Central memory CD8-positive, alpha-beta T cell (primary cell): Measurements from ENCODE around the gene MUC21.

Experiments used
- ATAC-seq: fragments of 150-1000 bp; cut with Tn5 transposase; replicated peaks from 2 replicates; pipeline ENCODE4 v1.10.0; 2022; ENCODE audit warnings: mild to moderate bottlenecking, moderate FRiP score, moderate number of reproducible peaks; ENCODE audit not compliant: poor library complexity, severe bottlenecking; ENCODE audit errors: extremely low read depth
- DNase-seq, 2 donors: peaks; one replicate each; pipeline ENCODE4 v3.0.0; 2021; ENCODE audit warnings: low spot score in 2 of 2
- H3K27ac Mint-ChIP-seq: one replicate; pipeline ENCODE4 v1.8.0; 2022; ENCODE audit warnings: low read depth, mild to moderate bottlenecking, moderate library complexity, mixed read lengths
- H3K27me3 Mint-ChIP-seq: one replicate; pipeline ENCODE4 v1.8.0; 2022; ENCODE audit warnings: mixed read lengths
- H3K36me3 Mint-ChIP-seq: one replicate; pipeline ENCODE4 v1.8.0; 2022; ENCODE audit warnings: mild to moderate bottlenecking, moderate library complexity, mixed read lengths; ENCODE audit not compliant: insufficient read depth
- H3K4me1 Mint-ChIP-seq: one replicate; pipeline ENCODE4 v1.8.0; 2022; ENCODE audit warnings: mixed read lengths
- H3K4me3 Mint-ChIP-seq: one replicate; pipeline ENCODE4 v1.8.0; 2022; ENCODE audit warnings: mild to moderate bottlenecking, moderate library complexity, mixed read lengths
- H3K9me3 Mint-ChIP-seq: one replicate; pipeline ENCODE4 v1.8.0; 2022; ENCODE audit warnings: mixed read lengths

The MUC21 gene

DNA sequence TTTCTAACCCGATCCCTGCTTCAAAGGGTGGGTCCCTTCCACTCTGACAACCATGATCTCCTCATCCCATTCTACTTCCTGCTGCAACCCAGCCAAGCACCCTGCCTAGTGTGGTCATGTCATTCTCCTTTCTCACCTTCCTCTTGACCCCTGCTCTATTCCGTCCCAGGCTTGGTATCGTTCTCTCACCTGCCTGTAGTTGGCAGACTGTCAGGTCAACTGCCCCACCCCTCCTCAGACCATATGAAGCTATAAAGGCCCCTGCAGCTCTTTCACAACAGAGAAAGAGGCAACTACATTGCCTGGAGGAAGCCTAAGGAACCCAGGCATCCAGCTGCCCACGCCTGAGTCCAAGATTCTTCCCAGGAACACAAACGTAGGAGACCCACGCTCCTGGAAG, at the start of gene MUC21:
MUC21 (plus strand) TSS at position 280 of the 400 bp plus-strand sequence. CDS start 241 bp downstream, outside the sequence.
- H3K9me3 Mint-ChIP-seq = no peaks in the 10 kb centered on the region
- DNase-seq = no peak

DNA sequence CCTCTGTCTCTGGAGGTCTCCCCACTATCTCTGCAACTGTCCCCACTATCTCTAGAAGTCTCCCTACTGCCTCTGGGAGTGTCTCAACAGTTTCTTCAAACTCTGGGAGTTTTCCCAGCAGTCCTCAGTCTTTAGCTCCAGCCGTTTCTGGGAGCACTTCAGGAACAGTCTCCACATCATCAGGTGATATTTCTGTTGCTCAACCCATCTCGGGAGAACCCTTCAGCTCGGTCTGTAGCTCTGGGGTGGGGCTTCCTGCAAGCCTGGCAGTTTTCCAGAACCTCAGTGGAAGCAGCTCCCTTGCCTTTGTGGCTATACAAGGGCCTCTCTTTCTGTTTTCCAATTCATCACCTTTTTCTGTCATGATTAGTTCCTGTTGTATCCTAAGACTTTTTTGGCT, 48.5 kb upstream of the MUC21 start:
- peaks cover 7% of the 10 kb centered on the region for H3K4me1 Mint-ChIP-seq
- H3K36me3 Mint-ChIP-seq = no peaks in the 10 kb centered on the region
- no peaks in the 10 kb centered on the region for H3K9me3 Mint-ChIP-seq
- H3K4me3 Mint-ChIP-seq = no peak overlapping the region
- DNase-seq = no peak
- H3K27ac Mint-ChIP-seq = no peak overlapping the region
- peaks cover 41% of the 10 kb centered on the region for H3K27me3 Mint-ChIP-seq
- ATAC-seq = no peak

More for the DNA sequence above, at the start of gene MUC21:
- no peak for ATAC-seq
- Mint-ChIP-seq H3K4me3 (no peak within 1 kb of the TSS), H3K27me3 (peaks cover 61% of the 10 kb centered on the region), H3K27ac (no peak within 1 kb of the TSS), H3K36me3 (no peaks in the 10 kb centered on the region), H3K4me1 (peaks cover 5% of the 10 kb centered on the region)

DNA sequence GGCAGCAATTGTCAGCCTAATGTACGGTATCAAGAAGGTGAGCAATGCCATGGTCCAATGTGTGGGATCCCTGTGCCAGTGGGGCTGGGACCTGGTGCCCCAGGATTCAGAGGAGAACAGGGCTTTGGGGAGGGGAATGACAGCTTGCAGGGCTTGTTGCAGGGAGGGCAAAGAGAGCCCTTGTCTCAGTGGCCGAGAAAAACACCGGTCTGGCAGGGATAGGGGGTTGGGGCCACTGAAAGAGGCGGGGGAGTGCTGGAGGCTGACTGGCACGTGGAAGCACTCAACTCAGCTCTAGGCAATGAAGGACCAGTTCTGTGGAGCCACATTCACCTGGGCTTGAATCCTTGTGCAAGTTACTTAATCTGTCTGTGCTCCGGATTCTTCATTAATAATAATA, 46.3 kb upstream of the MUC21 start:
- peaks cover 63% of the 10 kb centered on the region for H3K27me3 Mint-ChIP-seq
- H3K4me1 Mint-ChIP-seq = peaks cover 7% of the 10 kb centered on the region
- no peak overlapping the region for H3K27ac Mint-ChIP-seq
- H3K4me3 Mint-ChIP-seq = no peak overlapping the region
- DNase-seq (no peak), ATAC-seq (no peak)
- no peaks in the 10 kb centered on the region for H3K9me3 Mint-ChIP-seq
- H3K36me3 Mint-ChIP-seq = no peaks in the 10 kb centered on the region

DNA sequence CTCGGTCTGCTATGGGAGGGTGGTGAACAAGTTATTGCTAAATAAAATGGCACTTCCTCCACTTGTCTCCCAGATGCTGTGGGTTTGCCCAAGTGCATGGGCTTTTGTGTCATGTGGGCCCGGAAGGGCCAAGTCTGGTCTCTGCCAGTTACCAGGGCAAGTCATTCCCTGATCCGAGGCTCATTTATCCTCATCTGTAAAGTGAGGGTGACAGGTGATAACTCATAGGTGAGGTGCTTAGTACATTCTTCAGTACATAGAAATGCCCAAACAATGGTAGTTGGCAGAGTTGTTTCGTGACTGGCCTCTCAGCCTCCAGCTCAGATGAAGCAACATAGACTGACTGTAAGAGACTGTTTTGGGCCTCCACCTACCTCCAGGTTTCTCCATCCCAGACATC, 44.8 kb upstream of the MUC21 start:
- H3K27me3 Mint-ChIP-seq = peaks cover 78% of the 10 kb centered on the region
- no peak for ATAC-seq
- H3K4me1 Mint-ChIP-seq = peaks cover 7% of the 10 kb centered on the region
- H3K4me3 Mint-ChIP-seq = no peak overlapping the region
- no peak overlapping the region for H3K27ac Mint-ChIP-seq
- no peak for DNase-seq
- no peaks in the 10 kb centered on the region for H3K9me3 Mint-ChIP-seq
- H3K36me3 Mint-ChIP-seq = no peaks in the 10 kb centered on the region

DNA sequence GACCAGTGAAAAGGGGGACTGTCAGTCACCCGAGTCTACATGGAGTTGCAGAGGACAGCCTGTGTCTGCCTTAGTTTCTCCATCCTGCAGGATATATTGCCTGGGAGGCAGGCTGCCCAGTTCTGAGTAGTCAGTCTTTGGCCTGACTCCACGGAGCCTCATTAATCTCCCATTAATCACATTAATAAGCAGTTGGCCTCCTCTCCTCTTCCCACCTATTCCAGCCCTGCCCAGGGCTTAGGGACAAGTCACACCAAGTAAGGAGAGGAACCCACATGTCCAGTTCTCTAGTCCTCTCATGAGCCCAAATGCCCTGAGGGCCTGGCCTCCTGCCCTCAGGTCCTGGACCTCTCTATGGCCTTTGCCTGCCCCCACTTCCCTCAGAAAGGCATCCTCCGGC, 44.0 kb upstream of the MUC21 start:
- DNase-seq (no peak), ATAC-seq (no peak)
- H3K9me3 Mint-ChIP-seq = no peaks in the 10 kb centered on the region
- H3K4me3 Mint-ChIP-seq = no peak overlapping the region
- H3K36me3 Mint-ChIP-seq = no peaks in the 10 kb centered on the region
- H3K4me1 Mint-ChIP-seq = peaks cover 7% of the 10 kb centered on the region
- peaks cover 85% of the 10 kb centered on the region for H3K27me3 Mint-ChIP-seq
- no peak overlapping the region for H3K27ac Mint-ChIP-seq

DNA sequence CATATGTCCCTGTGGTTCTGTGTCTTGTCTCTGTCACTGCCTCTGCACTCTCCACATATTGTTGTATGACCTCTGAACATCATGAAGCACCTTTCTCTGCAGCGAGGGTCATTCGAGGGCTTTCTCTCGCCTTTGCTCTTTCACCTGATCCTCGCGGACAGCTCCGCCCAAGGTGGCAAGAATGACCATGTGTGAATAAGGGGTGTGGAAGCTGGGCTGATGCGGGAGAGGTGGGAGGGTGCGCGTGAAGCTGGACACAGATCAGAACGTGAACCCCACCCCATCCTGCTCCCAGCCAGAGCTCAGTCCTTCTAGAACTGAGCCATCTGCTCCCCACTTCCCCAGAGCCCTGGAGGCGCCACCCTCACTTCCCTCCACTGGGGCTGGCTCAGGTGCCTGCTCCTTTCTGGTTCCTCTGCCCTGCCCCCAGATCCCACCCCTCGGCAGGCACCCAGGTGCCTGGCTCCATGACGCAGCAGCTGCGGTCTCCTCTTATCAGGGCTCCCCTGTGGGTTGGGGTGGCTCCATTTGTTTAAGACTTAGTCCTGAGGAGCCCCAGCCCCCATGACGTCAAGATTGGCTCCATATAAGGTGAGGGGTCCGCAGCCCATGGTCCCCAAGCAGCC, 43.0 kb upstream of the MUC21 start, which contains the start of gene MUCL3:
MUCL3 (plus strand) TSS at position 613 of the 626 bp plus-strand sequence. CDS start 27 bp downstream, outside the sequence.
- ATAC-seq (no peak), DNase-seq (no peak)
- Mint-ChIP-seq H3K27me3 (peaks cover 86% of the 10 kb centered on the region), H3K4me1 (peaks cover under 1% of the 10 kb centered on the region), H3K27ac (no peak within 1 kb of the TSS), H3K36me3 (no peaks in the 10 kb centered on the region), H3K9me3 (no peaks in the 10 kb centered on the region), H3K4me3 (no peak within 1 kb of the TSS)

DNA sequence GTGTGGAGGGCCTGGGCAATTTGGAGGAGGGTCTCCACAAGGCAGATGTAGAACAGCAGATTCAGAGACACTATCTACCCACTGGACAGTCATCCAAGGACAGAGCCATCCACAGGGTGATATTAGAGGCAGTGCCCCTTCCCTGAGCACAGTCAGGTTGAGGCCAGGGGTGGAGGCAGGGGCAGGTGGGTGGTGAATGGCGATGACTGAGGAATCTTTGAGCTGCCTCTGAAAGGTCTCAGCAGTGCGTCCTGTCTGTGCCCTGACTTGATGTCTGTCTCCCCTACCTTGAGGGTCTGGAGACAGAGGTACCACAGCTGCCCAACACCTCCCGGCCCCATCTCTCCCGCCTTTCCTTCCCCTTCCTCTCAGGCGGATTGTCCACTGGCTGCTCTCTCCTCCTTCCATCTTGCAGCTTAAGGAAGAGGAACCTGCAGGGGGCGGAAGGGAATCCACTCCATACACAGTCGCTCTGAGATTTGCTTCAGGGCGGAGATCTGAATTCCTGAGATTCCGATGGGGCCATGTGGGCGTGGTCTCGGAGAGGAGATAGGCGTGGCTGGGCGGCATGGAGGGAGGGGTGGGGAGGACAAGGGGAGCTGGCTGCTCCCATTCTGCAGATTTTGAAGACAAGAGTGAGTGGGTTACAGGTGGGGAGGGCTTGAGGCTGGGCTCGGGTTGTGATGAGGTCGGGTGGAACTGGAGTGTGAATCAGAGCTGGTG, 41.0 kb upstream of the MUC21 start:
- Mint-ChIP-seq H3K4me3 (no peak overlapping the region), H3K36me3 (no peaks in the 10 kb centered on the region), H3K27me3 (peaks cover 87% of the 10 kb centered on the region), H3K27ac (no peak overlapping the region), H3K4me1 (no peaks in the 10 kb centered on the region), H3K9me3 (no peaks in the 10 kb centered on the region)
- ATAC-seq (no peak), DNase-seq (no peak)

DNA sequence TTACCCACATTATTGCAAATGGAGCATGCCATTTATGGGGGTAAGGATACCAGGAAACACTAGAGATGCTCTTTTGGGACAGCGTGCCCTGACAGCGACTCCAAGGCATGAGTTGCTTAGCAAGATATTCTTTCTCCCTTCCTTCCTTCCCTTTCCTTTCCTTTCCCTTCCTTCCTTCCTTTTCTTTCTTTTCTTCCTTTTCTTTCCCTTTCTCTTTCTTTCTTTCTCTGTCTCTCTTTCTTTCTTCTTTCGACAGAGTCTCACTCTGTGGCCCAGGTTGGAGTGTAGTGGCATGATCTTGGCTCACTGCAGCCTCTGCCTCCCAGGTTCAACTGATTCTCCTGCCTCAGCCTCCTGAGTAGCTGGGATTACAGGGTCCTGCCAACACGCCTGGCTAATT, 39.5 kb upstream of the MUC21 start:
- Mint-ChIP-seq H3K4me1 (no peaks in the 10 kb centered on the region), H3K27ac (no peak overlapping the region), H3K27me3 (peaks cover 90% of the 10 kb centered on the region), H3K36me3 (peaks cover 2% of the 10 kb centered on the region), H3K4me3 (no peak overlapping the region), H3K9me3 (no peaks in the 10 kb centered on the region)
- no peak for ATAC-seq
- DNase-seq = no peak

DNA sequence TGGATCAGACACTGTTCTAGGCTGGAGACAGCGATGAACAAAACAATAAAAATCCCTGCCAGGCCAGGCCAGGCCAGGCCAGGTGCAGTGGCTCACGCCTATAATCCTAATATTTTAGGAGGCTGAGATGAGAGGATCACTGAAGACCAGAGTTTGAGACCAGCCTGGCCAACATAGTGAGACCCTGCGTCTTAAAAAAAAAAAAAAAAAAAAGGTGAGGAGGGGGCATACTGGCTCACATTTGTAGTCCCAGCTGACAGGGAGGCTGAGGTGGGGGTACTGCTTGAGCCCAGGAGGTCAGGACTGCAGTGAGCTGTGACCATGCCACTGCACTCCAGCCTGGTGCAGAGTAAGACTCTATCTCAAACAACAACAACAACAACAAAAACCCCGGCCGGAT, 38.2 kb upstream of the MUC21 start:
- ATAC-seq (no peak), DNase-seq (no peak)
- peaks cover 93% of the 10 kb centered on the region for H3K27me3 Mint-ChIP-seq
- H3K36me3 Mint-ChIP-seq = peaks cover 2% of the 10 kb centered on the region
- H3K4me3 Mint-ChIP-seq = no peak overlapping the region
- no peak overlapping the region for H3K27ac Mint-ChIP-seq
- no peaks in the 10 kb centered on the region for H3K4me1 Mint-ChIP-seq
- peaks cover 2% of the 10 kb centered on the region for H3K9me3 Mint-ChIP-seq

DNA sequence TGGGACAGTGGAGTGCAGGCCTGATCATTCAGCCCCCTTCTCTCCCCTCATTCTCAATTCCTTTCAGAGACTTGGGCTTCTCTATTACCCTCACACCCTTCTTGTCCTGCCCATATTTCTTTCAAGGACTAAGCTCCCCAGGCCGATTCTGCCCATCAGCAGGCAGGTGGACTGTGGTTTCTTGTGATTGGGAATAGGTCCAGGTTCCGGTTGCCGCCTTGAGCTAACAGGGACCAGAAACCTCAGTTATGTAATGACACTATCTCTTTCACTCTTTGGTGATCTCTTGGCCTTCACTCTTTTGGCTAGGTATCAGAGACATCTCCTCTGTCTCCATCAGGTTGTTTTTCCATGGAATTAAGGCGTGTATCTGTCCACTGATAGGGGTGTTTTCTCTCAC, 36.3 kb upstream of the MUC21 start:
- H3K4me3 Mint-ChIP-seq = no peak overlapping the region
- peaks cover 5% of the 10 kb centered on the region for H3K4me1 Mint-ChIP-seq
- peaks cover 93% of the 10 kb centered on the region for H3K27me3 Mint-ChIP-seq
- no peak for DNase-seq
- H3K9me3 Mint-ChIP-seq = peaks cover 15% of the 10 kb centered on the region
- H3K27ac Mint-ChIP-seq = no peak overlapping the region
- H3K36me3 Mint-ChIP-seq = peaks cover 2% of the 10 kb centered on the region
- ATAC-seq = no peak

DNA sequence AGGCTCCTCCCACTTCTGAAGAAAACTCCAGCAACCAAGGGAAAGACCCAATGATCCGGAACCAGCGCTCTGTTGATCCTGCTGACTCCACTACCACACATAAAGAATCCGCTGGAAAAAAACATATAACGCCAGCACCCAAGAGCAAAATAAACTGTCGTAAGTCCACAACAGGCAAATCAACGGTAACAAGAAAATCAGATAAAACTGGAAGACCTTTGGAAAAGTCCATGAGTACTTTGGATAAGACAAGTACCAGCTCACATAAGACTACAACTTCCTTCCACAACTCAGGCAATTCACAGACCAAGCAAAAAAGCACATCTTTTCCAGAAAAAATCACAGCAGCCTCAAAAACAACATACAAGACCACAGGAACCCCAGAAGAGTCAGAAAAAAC, 34.7 kb upstream of the MUC21 start:
- no peak for ATAC-seq
- H3K4me3 Mint-ChIP-seq = no peak overlapping the region
- no peak overlapping the region for H3K27ac Mint-ChIP-seq
- peaks cover 78% of the 10 kb centered on the region for H3K27me3 Mint-ChIP-seq
- DNase-seq = no peak
- peaks cover 15% of the 10 kb centered on the region for H3K9me3 Mint-ChIP-seq
- H3K4me1 Mint-ChIP-seq = peaks cover 5% of the 10 kb centered on the region
- peaks cover 4% of the 10 kb centered on the region for H3K36me3 Mint-ChIP-seq

DNA sequence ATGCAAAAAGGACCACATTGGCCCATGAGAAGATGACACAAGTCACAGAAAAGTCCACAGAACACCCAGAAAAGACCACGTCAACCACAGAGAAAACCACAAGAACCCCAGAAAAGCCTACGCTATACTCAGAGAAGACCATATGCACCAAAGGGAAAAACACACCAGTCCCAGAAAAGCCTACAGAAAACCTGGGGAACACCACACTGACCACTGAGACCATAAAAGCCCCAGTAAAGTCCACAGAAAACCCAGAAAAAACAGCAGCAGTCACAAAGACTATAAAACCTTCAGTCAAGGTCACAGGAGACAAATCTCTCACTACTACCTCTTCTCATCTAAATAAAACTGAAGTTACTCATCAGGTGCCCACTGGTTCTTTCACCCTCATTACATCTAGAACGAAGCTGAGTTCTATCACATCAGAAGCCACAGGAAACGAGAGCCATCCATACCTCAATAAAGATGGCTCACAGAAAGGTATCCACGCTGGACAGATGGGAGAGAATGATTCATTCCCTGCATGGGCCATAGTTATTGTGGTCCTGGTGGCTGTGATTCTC, 31.5 kb upstream of the MUC21 start:
- DNase-seq (no peak), ATAC-seq (no peak)
- Mint-ChIP-seq H3K9me3 (peaks cover 15% of the 10 kb centered on the region), H3K36me3 (peaks cover 4% of the 10 kb centered on the region), H3K4me3 (no peak overlapping the region), H3K27ac (no peak overlapping the region), H3K4me1 (peaks cover 5% of the 10 kb centered on the region), H3K27me3 (peaks cover 53% of the 10 kb centered on the region)
